Mammary epithelial cell (primary cell): ENCODE measurements around the gene BSDC1.

Experiments used
- EZH2 ChIP-seq: IDR thresholded peaks from 2 replicates; pipeline ENCODE4 v1.6.1; 2012; ENCODE audit warnings: low read length, inconsistent platforms, borderline replicate concordance
- TF ChIP-seq, protein P1 (sequence below), 2 donors: IDR thresholded peaks in 1 of 2; conservative IDR thresholded peaks in 1 of 2; 2 replicates each; pipeline ENCODE4 v1.5.1; 2011 to 2012; ENCODE audit warnings: inconsistent platforms in 2 of 2, low read length in 2 of 2, mild to moderate bottlenecking in 2 of 2, control low read depth in 1 of 2, low read depth in 1 of 2; ENCODE audit not compliant: insufficient read depth in 1 of 2; ENCODE audit errors: extremely low read depth in 1 of 2

DNA sequence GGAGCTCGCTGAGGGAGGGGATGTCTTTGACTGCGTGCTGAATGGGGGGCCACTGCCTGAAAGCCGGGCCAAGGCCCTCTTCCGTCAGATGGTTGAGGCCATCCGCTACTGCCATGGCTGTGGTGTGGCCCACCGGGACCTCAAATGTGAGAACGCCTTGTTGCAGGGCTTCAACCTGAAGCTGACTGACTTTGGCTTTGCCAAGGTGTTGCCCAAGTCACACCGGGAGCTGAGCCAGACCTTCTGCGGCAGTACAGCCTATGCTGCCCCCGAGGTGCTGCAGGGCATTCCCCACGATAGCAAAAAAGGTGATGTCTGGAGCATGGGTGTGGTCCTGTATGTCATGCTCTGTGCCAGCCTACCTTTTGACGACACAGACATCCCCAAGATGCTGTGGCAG is 30.5 kb downstream of the BSDC1 start:
- TF ChIP-seq, protein P1, sequence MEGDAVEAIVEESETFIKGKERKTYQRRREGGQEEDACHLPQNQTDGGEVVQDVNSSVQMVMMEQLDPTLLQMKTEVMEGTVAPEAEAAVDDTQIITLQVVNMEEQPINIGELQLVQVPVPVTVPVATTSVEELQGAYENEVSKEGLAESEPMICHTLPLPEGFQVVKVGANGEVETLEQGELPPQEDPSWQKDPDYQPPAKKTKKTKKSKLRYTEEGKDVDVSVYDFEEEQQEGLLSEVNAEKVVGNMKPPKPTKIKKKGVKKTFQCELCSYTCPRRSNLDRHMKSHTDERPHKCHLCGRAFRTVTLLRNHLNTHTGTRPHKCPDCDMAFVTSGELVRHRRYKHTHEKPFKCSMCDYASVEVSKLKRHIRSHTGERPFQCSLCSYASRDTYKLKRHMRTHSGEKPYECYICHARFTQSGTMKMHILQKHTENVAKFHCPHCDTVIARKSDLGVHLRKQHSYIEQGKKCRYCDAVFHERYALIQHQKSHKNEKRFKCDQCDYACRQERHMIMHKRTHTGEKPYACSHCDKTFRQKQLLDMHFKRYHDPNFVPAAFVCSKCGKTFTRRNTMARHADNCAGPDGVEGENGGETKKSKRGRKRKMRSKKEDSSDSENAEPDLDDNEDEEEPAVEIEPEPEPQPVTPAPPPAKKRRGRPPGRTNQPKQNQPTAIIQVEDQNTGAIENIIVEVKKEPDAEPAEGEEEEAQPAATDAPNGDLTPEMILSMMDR (conservative IDR thresholded peaks at IDR 0.05 in 1 of 2, IDR thresholded peaks at IDR 0.05 in 1 of 2; ENCODE audit: extremely low read depth in 1 of 2, insufficient read depth in 1 of 2, low read depth in 1 of 2, low read length in 2 of 2) = no peak
- no peak for TF ChIP-seq EZH2
